Sciatic nerve (tissue), 2 donors: Measurements from ENCODE around the gene RGL4. TPM values are rescaled to one million over a fixed set of nuclear protein-coding genes. Genes with fewer than 3 reads are reported as not detected.
"Not testable (repeated sequence)": the region's sequence is repeated elsewhere in the genome, so short reads cannot be mapped to it uniquely, and the experiment has no call there.

Source experiments
- ATAC-seq: fragments of 200-7000 bp; cut with Tn5 transposase; one replicate; pipeline ENCODE4 v1.9.1; 2020; ENCODE audit warnings: mild to moderate bottlenecking, moderate library complexity
- DNase-seq: peaks from one replicate; pipeline ENCODE4 v3.0.0-alpha.2; 2020; ENCODE audit warnings: low spot score
- intact Hi-C: fragments of 100-400 bp; cut with DNase I; formaldehyde crosslinking; loops from one replicate; pipeline ENCODE4 v1.14.2; 2022
- total RNA-seq: library from RNA; stranded (reverse); fragmentation: NEBNext Ultra II Directional; extraction: Animal tissue kit (Norgen Biotek cat#: 25700); gene quantifications from one replicate; pipeline ENCODE4 v1.2.1, GENCODE V29; 2021
- donor health status: DM: no; HTN: no; CAD: no.
- donor health status: DM: no; HTN: no; CAD: no.

RGL4 gene
- total RNA-seq, 1 donor from 2014 or later = 1.2 TPM

- intact Hi-C loops = no loop called here
- peak; percentile 97 for ATAC-seq
- DNase-seq = peak; percentile 91
Observed at GRCh38 chr22:23716811-23717801, 26.3 kb downstream of the RGL4 start.

DNA sequence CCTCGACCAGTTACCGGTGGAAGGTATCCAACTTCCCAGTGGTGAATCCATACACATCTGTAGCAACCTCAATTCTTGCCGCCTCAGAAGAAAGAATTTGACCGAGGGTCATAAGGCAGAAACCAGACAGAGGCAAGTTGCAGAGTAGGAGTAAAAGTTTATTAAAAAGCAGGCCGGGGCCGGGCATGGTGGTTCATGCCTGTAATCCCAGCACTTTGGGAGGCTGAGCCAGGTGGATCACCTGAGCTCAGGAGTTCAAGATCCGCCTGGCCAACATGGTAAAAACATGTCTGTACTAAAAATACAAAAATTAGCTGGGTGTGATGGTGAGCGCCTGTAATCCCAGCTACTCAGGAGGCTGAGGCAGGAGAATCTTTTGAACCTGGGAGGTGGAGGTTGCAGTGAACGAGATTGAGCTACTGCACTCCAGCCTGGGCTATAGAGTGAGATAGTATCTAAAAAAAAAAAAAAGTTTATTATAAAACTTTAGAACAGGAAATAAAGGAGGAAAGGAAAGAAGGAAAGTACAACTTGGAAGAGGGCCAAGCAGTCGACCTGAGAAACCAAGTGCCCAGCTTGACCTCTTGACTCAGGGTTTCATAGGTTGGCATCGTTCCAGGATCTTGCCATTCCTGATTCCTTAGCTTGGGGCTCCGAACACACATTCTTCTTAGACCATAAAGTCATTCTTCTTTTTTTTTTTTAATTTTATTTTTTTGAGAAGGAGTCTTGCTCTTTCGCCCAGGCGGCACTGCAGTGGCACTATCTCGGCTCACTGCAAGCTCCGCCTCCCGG lies 27.8 kb downstream of the RGL4 start:
- intact Hi-C loops = no loop called here
- DNase-seq (no peak), ATAC-seq (no peak)

DNA sequence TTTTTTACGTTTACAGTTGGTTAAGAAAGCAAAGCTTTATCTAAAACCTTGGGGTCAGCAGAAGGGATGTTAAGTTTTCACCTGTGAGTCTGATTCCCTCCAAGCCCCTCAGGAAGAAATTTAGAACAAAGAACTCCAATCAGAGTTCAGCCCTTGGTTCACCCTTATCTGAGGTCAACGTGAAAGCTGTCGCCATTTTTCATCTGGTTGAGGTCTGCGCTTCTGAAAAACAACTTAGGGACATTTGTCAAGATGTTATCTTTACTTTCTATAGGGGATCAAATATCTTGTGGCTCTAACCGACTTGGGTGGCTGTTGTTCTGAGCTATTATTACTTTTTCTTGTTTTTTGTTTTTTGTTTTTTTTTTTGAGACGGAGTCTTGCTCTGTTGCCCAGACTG lies 30.0 kb downstream of the RGL4 start:
- ATAC-seq = no peak
- intact Hi-C loops = no loop called here
- no peak for DNase-seq

DNA sequence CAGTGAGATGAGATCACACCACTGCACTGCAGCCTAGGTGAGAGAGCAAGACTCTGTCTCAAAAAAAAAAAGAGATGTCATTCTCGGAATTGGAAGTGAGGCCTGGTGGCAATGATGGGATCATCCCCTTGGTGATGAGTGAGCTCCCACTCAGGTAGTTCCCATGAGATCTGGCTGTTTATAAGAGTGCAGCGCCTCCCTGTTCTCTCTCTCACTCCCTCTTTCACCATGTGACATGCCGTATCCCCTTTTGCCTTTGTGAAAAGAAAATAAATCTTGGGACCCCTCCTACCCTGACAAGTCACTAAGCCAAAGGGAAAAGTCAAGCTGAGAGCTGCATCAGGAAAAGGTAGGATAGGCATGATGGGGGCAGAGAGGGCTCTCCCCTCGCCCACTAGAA lies 31.3 kb downstream of the RGL4 start:
- intact Hi-C loops = no loop called here
- DNase-seq (no peak), ATAC-seq (no peak)

DNA sequence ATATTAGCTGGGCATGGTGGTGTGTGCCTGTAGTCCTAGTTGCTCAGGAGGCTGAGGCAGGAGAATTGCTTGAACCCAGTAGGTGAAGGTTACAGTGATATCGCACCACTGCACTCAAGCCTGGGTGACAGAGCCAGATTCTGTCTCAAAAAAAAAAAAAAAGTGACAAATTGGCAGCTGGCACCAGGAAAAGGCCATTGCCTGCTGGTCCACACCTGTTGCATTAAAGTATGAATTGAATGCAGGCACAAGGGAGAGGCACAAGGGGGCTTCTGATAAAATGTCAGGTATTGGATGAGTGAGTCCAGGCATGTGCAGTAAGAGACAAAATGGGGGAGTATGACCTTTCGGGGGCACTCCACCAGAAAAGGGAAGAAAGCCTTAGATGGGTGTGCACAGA lies 31.9 kb downstream of the RGL4 start:
- no peak for DNase-seq
- intact Hi-C loops = no loop called here
- no peak for ATAC-seq

DNA sequence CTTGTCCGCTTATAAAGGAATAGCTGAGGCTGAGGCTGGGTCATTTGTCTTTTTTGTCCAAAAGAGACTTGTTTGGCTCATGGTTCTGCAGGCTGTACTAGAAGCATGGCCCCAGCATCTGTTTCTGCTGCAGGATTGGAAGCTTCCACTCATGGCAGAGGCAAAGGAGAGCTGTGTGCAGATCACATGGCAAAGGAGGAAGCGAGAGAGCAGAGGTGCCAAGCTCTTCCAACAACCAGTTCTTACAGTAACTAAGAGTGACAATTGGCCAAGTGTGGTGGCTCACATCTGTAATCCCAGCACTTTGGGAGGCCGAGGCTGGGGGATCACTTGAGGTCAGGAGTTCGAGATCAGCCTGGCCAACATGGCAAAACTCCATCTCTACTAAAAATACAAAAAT lies 37.3 kb downstream of the RGL4 start:
- intact Hi-C loops, DNase-seq, ATAC-seq: not testable (repeated sequence)

- intact Hi-C loops = no loop called here
- DNase-seq = no peak
- ATAC-seq = no peak
Observed at GRCh38 chr22:23737696-23738095, 46.9 kb downstream of the RGL4 start.

DNA sequence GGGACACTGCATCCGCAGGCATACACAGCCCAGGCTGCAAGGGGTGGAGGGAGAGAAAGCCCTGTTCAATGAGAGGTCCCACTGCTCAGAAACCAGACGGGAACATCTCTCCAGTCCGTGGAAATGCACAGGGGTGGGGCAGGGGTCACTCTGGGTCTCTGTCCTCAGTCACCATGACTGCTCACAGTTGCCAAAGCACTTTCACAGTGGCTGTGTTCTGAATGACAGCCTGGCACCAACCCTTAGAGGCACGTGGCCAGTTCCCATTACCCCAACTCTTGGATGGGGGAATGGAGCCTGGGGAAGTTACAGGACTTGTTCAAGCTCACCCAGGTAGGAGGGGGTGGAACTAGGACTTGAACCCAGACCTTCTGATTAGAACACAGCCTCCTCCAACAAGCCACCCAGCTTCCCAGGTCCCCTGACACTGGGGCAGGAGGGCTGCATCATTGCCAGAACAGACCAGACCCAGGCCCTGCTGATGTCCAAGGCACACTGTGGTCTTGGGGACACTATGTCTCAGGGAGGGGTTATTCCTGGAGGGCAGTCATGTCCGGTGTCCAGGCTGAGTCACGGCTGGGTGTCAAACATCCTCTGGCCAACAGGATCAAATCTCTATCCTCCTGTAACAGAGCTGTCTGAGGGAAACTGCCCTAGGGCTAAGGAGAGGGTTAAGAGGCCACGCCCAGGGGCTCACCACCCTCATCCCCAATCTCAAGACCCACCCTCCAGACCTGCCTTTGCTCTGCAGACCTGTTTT lies 51.9 kb downstream of the RGL4 start:
- intact Hi-C loops = no loop called here
- DNase-seq = no peak
- ATAC-seq = peak; percentile 50

GRCh38 chr22:23743303-23743705 lies 52.5 kb downstream of the RGL4 start:
- ATAC-seq = peak; percentile 71
- intact Hi-C loops = no loop called here
- DNase-seq = no peak

GRCh38 chr22:23744001-23744400 lies 53.2 kb downstream of the RGL4 start:
- intact Hi-C loops = no loop called here

GRCh38 chr22:23744485-23744884 lies 53.7 kb downstream of the RGL4 start:
- intact Hi-C loops = no loop called here
- DNase-seq = no peak
- ATAC-seq = no peak

More at GRCh38 chr22:23744001-23744400, 53.2 kb downstream of the RGL4 start:
- no peak for ATAC-seq
- no peak for DNase-seq

DNA sequence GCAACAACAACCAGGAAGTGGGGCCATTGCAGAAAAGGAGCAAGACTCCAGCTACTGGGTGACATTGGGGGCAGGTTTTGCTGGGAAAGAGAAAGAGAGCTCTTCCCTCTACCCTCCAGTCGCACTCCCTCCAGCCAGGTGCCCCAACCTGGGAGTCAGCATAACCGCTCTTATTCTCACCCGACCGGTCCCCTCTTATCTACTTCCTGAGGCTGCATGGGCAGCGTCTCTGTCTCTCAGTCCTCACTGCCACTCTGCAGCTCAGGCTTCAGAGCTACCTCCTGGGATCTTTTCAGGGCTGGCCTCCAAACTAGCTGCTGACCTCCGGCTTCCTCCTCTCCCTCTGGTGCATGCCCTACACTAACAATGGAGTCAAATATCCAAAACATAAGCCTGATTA lies 55.0 kb downstream of the RGL4 start:
- intact Hi-C loops = no loop called here
- DNase-seq (no peak), ATAC-seq (no peak)

Other genes starting within 250 kb of the RGL4 start
- gene IGLL1, start 110.7 kb upstream of the RGL4 start, total RNA-seq = not detected
- 1.3 TPM for gene DRICH1, start 58.7 kb upstream of the RGL4 start, total RNA-seq
- 11.2 TPM for gene ZNF70, start 60.1 kb downstream of the RGL4 start, total RNA-seq
- not detected for gene VPREB3, start 63.4 kb downstream of the RGL4 start, total RNA-seq
- 0.49 TPM for gene C22orf15, start 72.0 kb downstream of the RGL4 start, total RNA-seq
- gene CHCHD10, start 77.0 kb downstream of the RGL4 start, total RNA-seq = 32.5 TPM
- gene MMP11, start 81.8 kb downstream of the RGL4 start, total RNA-seq = 3.9 TPM
- 56.2 TPM for gene SMARCB1, start 96.0 kb downstream of the RGL4 start, total RNA-seq
- gene DERL3, start 148.0 kb downstream of the RGL4 start, total RNA-seq = 2.7 TPM
- 13.6 TPM for gene SLC2A11, start 166.9 kb downstream of the RGL4 start, total RNA-seq
- gene MIF, start 203.4 kb downstream of the RGL4 start, total RNA-seq = 229 TPM